Neural cell (in vitro differentiated cells): Measurements from ENCODE around the gene MANBA. TPM values are rescaled to one million over a fixed set of nuclear protein-coding genes. Genes with fewer than 3 reads are reported as not detected.

Source experiments
- H2AFZ ChIP-seq: fragments of 200-600, 300-800 bp; sonication (generic), shearing (Covaris generic); 2 replicates; pipeline ENCODE4 v1.6.0; 2014; ENCODE audit warnings: low read depth, mild to moderate bottlenecking, antibody characterized with exemption, low read length, moderate library complexity
- H3F3A ChIP-seq: fragments of 200-600 bp; shearing (Covaris generic); 2 replicates; pipeline ENCODE4 v1.6.1; 2016; ENCODE audit warnings: mild to moderate bottlenecking, moderate library complexity, mixed read lengths, antibody characterized with exemption, low read length; ENCODE audit not compliant: insufficient read depth, poor library complexity, severe bottlenecking
- H3K27ac ChIP-seq: fragments of 200-600, 300-800 bp; sonication (generic), shearing (Covaris generic); 2 replicates; pipeline ENCODE4 v1.5.1; 2014; ENCODE audit warnings: mild to moderate bottlenecking, low read length, moderate library complexity
- H3K27me3 ChIP-seq: fragments of 300-800, 200-600 bp; sonication (generic), shearing (Covaris generic); 2 replicates; pipeline ENCODE4 v1.6.0; 2014; ENCODE audit warnings: mild to moderate bottlenecking, low read depth, low read length, moderate library complexity; ENCODE audit not compliant: insufficient read depth
- H3K36me3 ChIP-seq: fragments of 300-800, 200-600 bp; sonication (generic), shearing (Covaris generic); 2 replicates; pipeline ENCODE4 v1.5.1; 2014; ENCODE audit warnings: mild to moderate bottlenecking, antibody characterized with exemption, low read length, moderate library complexity; ENCODE audit not compliant: insufficient read depth
- H3K4me2 ChIP-seq: fragments of 300-800, 200-600 bp; sonication (generic), shearing (Covaris generic); 2 replicates; pipeline ENCODE4 v1.6.0; 2014; ENCODE audit warnings: mild to moderate bottlenecking, low read length
- H3K4me3 ChIP-seq: fragments of 300-800, 200-600 bp; sonication (generic), shearing (Covaris generic); 2 replicates; pipeline ENCODE4 v1.5.1; 2014; ENCODE audit warnings: mild to moderate bottlenecking, low read length, moderate library complexity
- H3K79me2 ChIP-seq: fragments of 200-600 bp; shearing (Covaris generic); replicated peaks from 2 replicates; pipeline ENCODE4 v1.6.0; 2014; ENCODE audit warnings: mild to moderate bottlenecking, low read length, moderate library complexity; ENCODE audit not compliant: insufficient read depth
- H3K9ac ChIP-seq: fragments of 300-800, 200-600 bp; sonication (generic), shearing (Covaris generic); 2 replicates; pipeline ENCODE4 v1.6.1; 2016; ENCODE audit warnings: mild to moderate bottlenecking, low read length, mixed read lengths
- H3K9me2 ChIP-seq: fragments of 200-600 bp; shearing (Covaris generic); 2 replicates; pipeline ENCODE4 v1.6.1; 2016; ENCODE audit warnings: mild to moderate bottlenecking, low read length, mixed read lengths; ENCODE audit not compliant: insufficient read depth
- H3K9me3 ChIP-seq: fragments of 200-600, 300-800 bp; sonication (generic), shearing (Covaris generic); 2 replicates; pipeline ENCODE4 v1.6.1; 2016; ENCODE audit warnings: mild to moderate bottlenecking, mixed run types, low read length, moderate library complexity, mixed read lengths
- H4K20me1 ChIP-seq: fragments of 200-600 bp; shearing (Covaris generic); 2 replicates; pipeline ENCODE4 v1.6.1; 2016; ENCODE audit warnings: mild to moderate bottlenecking, mixed run types; ENCODE audit not compliant: insufficient read depth
- EP300 ChIP-seq: fragments of 450-650 bp; conservative IDR thresholded peaks from 2 replicates; pipeline ENCODE4 v1.6.1; 2014; ENCODE audit warnings: antibody characterized with exemption, mild to moderate bottlenecking, moderate library complexity; ENCODE audit not compliant: poor library complexity, severe bottlenecking
- EZH2 ChIP-seq: fragments of 200-600, 300-800 bp; shearing (Covaris generic), sonication (generic); IDR thresholded peaks from 2 replicates; pipeline ENCODE4 v1.6.1; 2014; ENCODE audit warnings: antibody characterized with exemption, low read length, borderline replicate concordance, mild to moderate bottlenecking; ENCODE audit not compliant: insufficient read depth, poor library complexity, severe bottlenecking
- MXI1 ChIP-seq: fragments of 450-650 bp; conservative IDR thresholded peaks from 2 replicates; pipeline ENCODE4 v1.6.1; 2014; ENCODE audit warnings: antibody characterized with exemption, mild to moderate bottlenecking; ENCODE audit not compliant: poor library complexity, severe bottlenecking
- POLR2AphosphoS5 ChIP-seq: IDR thresholded peaks from 2 replicates; pipeline ENCODE4 v1.6.1; 2012
- RAD21 ChIP-seq: fragments of 450-650 bp; conservative IDR thresholded peaks from 2 replicates; pipeline ENCODE4 v1.6.1; 2014; ENCODE audit warnings: antibody characterized with exemption, mild to moderate bottlenecking, moderate library complexity
- SMC3 ChIP-seq: fragments of 450-650 bp; conservative IDR thresholded peaks from 2 replicates; pipeline ENCODE4 v1.6.1; 2014; ENCODE audit warnings: antibody characterized with exemption, mild to moderate bottlenecking, moderate library complexity; ENCODE audit not compliant: poor library complexity
- TAF1 ChIP-seq: IDR thresholded peaks from 2 replicates; pipeline ENCODE4 v1.6.1; 2012; ENCODE audit warnings: low read depth
- polyA plus RNA-seq: library from polyadenylated mRNA; depleted of rRNA; stranded (reverse); fragments of >200 nt; gene quantifications from 2 replicates; pipeline ENCODE4 v1.2.3, GENCODE V29; 2014
- TF ChIP-seq, protein P1 (sequence below): fragments of 450-650 bp; IDR thresholded peaks from 2 replicates; pipeline ENCODE4 v1.5.1; 2014; ENCODE audit warnings: antibody characterized with exemption, mild to moderate bottlenecking, moderate library complexity; ENCODE audit not compliant: poor library complexity, severe bottlenecking
- TF ChIP-seq, protein P2 (sequence below): IDR thresholded peaks from 2 replicates; pipeline ENCODE4 v1.6.1; 2012; ENCODE audit warnings: borderline replicate concordance

The MANBA gene
- polyA plus RNA-seq, 1 donor from 2014 or later = 43.8 TPM

DNA sequence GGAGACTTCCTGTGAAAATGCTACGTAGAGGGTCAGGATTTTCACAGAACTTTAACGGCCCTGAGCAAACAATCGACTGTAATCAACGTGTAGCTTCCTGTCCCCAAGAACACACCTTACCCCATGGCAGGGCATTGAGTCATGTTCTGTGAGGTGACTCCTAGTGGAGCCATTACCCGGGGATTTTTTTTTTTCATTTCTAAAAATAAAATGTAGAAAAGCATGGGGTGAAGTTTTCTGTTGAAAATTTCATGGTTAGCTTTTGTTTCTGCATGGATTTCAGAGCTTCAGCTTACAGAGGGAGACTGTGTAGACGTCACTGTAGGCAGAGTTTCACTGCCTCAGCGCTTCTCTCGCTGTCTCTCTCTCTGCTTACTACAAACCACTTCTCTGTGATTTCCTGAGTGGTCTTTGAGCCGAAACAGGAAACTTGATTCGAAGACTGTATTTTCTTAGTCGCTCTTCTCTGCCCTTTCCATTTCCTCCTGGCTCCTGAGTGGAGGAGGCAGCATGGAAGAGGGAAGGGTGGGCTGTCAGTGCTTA lies 147.9 kb downstream of the MANBA start:
- Histone ChIP-seq H3K9ac (no peak overlapping the region), H3K36me3 (no peaks in the 10 kb centered on the region)

DNA sequence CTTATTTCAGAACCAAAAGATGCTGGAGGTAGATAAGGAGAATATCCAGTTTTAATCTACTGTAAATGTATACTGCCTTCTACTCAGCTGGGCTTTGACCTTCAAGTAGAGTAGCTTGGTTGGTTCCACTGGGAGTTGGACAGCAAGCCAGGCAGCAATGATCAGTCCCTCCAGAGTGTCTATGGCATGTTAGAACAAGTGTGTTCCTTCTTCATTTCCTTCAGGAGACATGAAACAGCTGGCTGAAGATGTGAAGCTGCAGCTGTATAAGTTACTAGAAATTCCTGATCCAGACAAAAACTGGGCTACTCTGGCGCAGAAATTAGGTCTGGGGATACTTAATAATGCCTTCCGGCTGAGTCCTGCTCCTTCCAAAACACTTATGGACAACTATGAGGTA lies 148.6 kb downstream of the MANBA start:
- Histone ChIP-seq H3K4me2 (no peak overlapping the region), H3K79me2 (no peaks in the 10 kb centered on the region), H4K20me1 (no peaks in the 10 kb centered on the region), H3K4me3 (no peak overlapping the region), H3K36me3 (no peaks in the 10 kb centered on the region), H2AFZ (no peak overlapping the region), H3K9me3 (no peaks in the 10 kb centered on the region), H3K27ac (no peak overlapping the region), H3K27me3 (no peaks in the 10 kb centered on the region), H3K9ac (no peak overlapping the region), H3F3A (no peaks in the 10 kb centered on the region), H3K9me2 (no peaks in the 10 kb centered on the region)
- TF ChIP-seq, protein P1, sequence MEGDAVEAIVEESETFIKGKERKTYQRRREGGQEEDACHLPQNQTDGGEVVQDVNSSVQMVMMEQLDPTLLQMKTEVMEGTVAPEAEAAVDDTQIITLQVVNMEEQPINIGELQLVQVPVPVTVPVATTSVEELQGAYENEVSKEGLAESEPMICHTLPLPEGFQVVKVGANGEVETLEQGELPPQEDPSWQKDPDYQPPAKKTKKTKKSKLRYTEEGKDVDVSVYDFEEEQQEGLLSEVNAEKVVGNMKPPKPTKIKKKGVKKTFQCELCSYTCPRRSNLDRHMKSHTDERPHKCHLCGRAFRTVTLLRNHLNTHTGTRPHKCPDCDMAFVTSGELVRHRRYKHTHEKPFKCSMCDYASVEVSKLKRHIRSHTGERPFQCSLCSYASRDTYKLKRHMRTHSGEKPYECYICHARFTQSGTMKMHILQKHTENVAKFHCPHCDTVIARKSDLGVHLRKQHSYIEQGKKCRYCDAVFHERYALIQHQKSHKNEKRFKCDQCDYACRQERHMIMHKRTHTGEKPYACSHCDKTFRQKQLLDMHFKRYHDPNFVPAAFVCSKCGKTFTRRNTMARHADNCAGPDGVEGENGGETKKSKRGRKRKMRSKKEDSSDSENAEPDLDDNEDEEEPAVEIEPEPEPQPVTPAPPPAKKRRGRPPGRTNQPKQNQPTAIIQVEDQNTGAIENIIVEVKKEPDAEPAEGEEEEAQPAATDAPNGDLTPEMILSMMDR = no peak
- TF ChIP-seq SMC3 (no peak), TAF1 (no peak), EZH2 (no peak), EP300 (no peak), POLR2AphosphoS5 (no peak), RAD21 (no peak), MXI1 (no peak)
- TF ChIP-seq, protein P2, sequence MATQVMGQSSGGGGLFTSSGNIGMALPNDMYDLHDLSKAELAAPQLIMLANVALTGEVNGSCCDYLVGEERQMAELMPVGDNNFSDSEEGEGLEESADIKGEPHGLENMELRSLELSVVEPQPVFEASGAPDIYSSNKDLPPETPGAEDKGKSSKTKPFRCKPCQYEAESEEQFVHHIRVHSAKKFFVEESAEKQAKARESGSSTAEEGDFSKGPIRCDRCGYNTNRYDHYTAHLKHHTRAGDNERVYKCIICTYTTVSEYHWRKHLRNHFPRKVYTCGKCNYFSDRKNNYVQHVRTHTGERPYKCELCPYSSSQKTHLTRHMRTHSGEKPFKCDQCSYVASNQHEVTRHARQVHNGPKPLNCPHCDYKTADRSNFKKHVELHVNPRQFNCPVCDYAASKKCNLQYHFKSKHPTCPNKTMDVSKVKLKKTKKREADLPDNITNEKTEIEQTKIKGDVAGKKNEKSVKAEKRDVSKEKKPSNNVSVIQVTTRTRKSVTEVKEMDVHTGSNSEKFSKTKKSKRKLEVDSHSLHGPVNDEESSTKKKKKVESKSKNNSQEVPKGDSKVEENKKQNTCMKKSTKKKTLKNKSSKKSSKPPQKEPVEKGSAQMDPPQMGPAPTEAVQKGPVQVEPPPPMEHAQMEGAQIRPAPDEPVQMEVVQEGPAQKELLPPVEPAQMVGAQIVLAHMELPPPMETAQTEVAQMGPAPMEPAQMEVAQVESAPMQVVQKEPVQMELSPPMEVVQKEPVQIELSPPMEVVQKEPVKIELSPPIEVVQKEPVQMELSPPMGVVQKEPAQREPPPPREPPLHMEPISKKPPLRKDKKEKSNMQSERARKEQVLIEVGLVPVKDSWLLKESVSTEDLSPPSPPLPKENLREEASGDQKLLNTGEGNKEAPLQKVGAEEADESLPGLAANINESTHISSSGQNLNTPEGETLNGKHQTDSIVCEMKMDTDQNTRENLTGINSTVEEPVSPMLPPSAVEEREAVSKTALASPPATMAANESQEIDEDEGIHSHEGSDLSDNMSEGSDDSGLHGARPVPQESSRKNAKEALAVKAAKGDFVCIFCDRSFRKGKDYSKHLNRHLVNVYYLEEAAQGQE = no peak

More for the DNA sequence above, 147.9 kb downstream of the MANBA start:
- TF ChIP-seq MXI1 = no peak
- TF ChIP-seq, protein P2 = no peak
- no peak for TF ChIP-seq RAD21
- TF ChIP-seq SMC3 = no peak
- no peak for TF ChIP-seq EP300
- no peak for TF ChIP-seq POLR2AphosphoS5
- TF ChIP-seq EZH2 = no peak
- TF ChIP-seq, protein P1 = no peak
- TF ChIP-seq TAF1 = no peak
- H3K4me3 ChIP-seq = no peak overlapping the region
- no peaks in the 10 kb centered on the region for H3F3A ChIP-seq
- no peaks in the 10 kb centered on the region for H4K20me1 ChIP-seq
- no peak overlapping the region for H3K4me2 ChIP-seq
- H3K79me2 ChIP-seq = no peaks in the 10 kb centered on the region
- no peaks in the 10 kb centered on the region for H3K9me3 ChIP-seq
- no peaks in the 10 kb centered on the region for H3K27me3 ChIP-seq
- no peaks in the 10 kb centered on the region for H3K9me2 ChIP-seq
- no peak overlapping the region for H3K27ac ChIP-seq
- no peak overlapping the region for H2AFZ ChIP-seq
